Breast epithelium (tissue), 4 donors: ENCODE results near the gene TAGLN. TPM values are rescaled to one million over a fixed set of nuclear protein-coding genes. Genes with fewer than 3 reads are reported as not detected.

Experiments
- DNase-seq, 2 donors: peaks; one replicate each; pipeline ENCODE4 v3.0.0-alpha.2; 2019; ENCODE audit warnings: low spot score in 2 of 2
- H3K27ac ChIP-seq, 2 donors: fragments of 200-600 bp; sonication (generic) in 1 of 2; one replicate each; pipeline ENCODE4 v1.5.1; 2016 to 2019; ENCODE audit warnings: mild to moderate bottlenecking in 1 of 2
- H3K27me3 ChIP-seq, 2 donors: fragments of 200-600 bp; sonication (generic) in 1 of 2; one replicate each; pipeline versions ENCODE4 v1.5.1 to v1.6.0; 2017 to 2019; ENCODE audit warnings: control low read depth in 1 of 2, mild to moderate bottlenecking in 1 of 2
- H3K36me3 ChIP-seq: fragments of 200-600 bp; one replicate; pipeline ENCODE4 v1.5.1; 2019
- H3K4me1 ChIP-seq, 2 donors: fragments of 200-600 bp; sonication (generic); one replicate each; pipeline ENCODE4 v1.5.1; 2016 to 2019; ENCODE audit warnings: control low read depth in 1 of 2
- H3K4me3 ChIP-seq, 3 donors: fragments of 200-600 bp; sonication (generic); 1 replicate in 2 of 3; 2 replicates in 1 of 3; pipeline ENCODE4 v1.5.1; 2016 to 2019; ENCODE audit warnings: mild to moderate bottlenecking in 3 of 3, moderate library complexity in 2 of 3
- H3K9me3 ChIP-seq, 2 donors: fragments of 200-600 bp; sonication (generic) in 1 of 2; one replicate each; pipeline ENCODE4 v1.5.1; 2016 to 2019; ENCODE audit warnings: control low read depth in 1 of 2
- CTCF ChIP-seq, 3 donors: fragments of 450-650 bp; IDR thresholded peaks; one replicate each; pipeline ENCODE4 v1.5.1; 2016 to 2017; ENCODE audit warnings: antibody characterized with exemption in 3 of 3, mild to moderate bottlenecking in 3 of 3, moderate library complexity in 3 of 3
- POLR2A ChIP-seq: fragments of 450-650 bp; IDR thresholded peaks from one replicate; pipeline ENCODE4 v1.6.1; 2016; ENCODE audit warnings: antibody characterized with exemption, mild to moderate bottlenecking, moderate library complexity
- POLR2AphosphoS5 ChIP-seq, 3 donors: sonication (generic); formaldehyde crosslinking; IDR thresholded peaks; one replicate each; pipeline ENCODE4 v1.6.1; 2017; ENCODE audit warnings: antibody characterized with exemption in 3 of 3
- intact Hi-C: fragments of 100-400 bp; cut with DNase I; formaldehyde crosslinking; loops from one replicate; pipeline ENCODE4 v1.15.1; 2023; ENCODE audit warnings: low total_unique reads
- total RNA-seq, 3 donors: library from RNA; depleted of rRNA; stranded (reverse); fragments of >200 nt; gene quantifications; one replicate each; pipeline ENCODE4 v1.1.0, GENCODE V29; 2016

The TAGLN gene
- total RNA-seq, 3 donors from 2014 or later, result 602 to 1,663 (median 1,380) TPM

- H3K4me3 ChIP-seq, result peak overlapping the region; percentile 46 to 75 (median 57)
- no peak for DNase-seq
- TF ChIP-seq POLR2A (no peak), POLR2AphosphoS5 (IDR thresholded peaks at IDR 0.05) (no peak), CTCF (IDR thresholded peaks at IDR 0.05) (no peak)
- intact Hi-C loops, result loop anchor here (10.0 kb wide), 1 partner anchor 55 kb away; the partner anchor contains the start of gene PAFAH1B2
- no peaks in the 10 kb centered on the region for H3K27me3 ChIP-seq
- H3K4me1 ChIP-seq, result peaks cover 0 to 11% of the 10 kb centered on the region in 2 donors
- H3K27ac ChIP-seq, result peak overlapping the region; percentile 94 to 98
- no peaks in the 10 kb centered on the region for H3K36me3 ChIP-seq
- H3K9me3 ChIP-seq, result no peaks in the 10 kb centered on the region
Measured at GRCh38 chr11:117199916-117200812, 994 bp downstream of the TAGLN start.

DNA sequence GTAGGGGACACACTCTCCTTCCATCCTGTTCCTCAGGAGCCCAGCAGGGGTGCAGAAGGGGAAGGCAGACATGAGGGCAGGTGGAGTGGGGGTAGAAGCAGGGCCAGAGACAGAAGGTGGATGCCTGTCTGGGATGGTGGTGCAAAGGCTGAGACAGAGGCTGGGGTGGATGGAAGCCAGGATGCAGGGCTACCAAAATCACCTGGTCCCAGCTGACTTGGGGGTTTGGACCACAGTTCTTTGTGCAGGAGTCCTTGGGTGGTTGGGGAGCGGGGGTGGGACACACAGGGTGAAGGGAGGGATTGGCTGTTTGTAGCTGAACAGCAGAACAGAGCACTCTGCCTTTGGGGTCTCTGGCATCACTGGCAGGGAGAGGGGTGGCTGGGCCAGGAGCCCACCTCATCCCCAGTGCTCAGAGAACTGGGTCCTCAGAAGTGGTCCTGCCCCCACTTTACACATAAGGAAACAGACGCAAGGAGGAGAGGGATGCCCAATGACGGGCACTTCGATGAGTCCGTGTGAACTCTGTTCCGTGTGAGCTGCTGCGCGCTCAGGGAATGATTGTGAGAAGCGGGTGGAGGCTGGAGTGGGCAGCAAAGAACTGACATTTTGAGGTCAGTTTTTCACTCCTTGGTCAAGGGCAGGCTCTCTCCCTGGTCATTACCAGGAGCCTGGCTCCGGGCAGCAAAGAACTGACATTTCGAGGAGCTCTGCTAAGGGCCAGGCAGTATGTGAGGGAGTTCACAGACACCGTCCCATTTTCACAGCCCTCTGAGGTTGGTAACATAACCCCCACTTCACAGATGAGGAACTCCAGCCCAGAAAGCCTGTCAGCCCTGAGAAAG lies 1.9 kb downstream of the TAGLN start:
- no peaks in the 10 kb centered on the region for H3K9me3 ChIP-seq
- no peaks in the 10 kb centered on the region for H3K27me3 ChIP-seq
- intact Hi-C loops, result no loop called here
- TF ChIP-seq POLR2A (no peak), POLR2AphosphoS5 (IDR thresholded peaks at IDR 0.05) (peak in 1 of 3 donors; percentile 9)
- peak overlapping the region; percentile 94 to 98 for H3K27ac ChIP-seq
- no peaks in the 10 kb centered on the region for H3K36me3 ChIP-seq
- H3K4me3 ChIP-seq, result peak overlapping the region; percentile 46 to 75 (median 57)
- H3K4me1 ChIP-seq, result peaks cover 0 to 11% of the 10 kb centered on the region in 2 donors
- no peak for DNase-seq

- Histone ChIP-seq H3K9me3 (no peaks in the 10 kb centered on the region), H3K4me3 (peak overlapping the region; percentile 46 to 75 (median 57)), H3K36me3 (no peaks in the 10 kb centered on the region), H3K27me3 (no peaks in the 10 kb centered on the region), H3K27ac (peak overlapping the region; percentile 94 to 98), H3K4me1 (peaks cover 0 to 11% of the 10 kb centered on the region in 2 donors)
- no peak for TF ChIP-seq POLR2A
- TF ChIP-seq POLR2AphosphoS5 (IDR thresholded peaks at IDR 0.05), result peak in 2 of 3 donors; percentile 7 to 28
- no peak for DNase-seq
- intact Hi-C loops, result no loop called here
Measured at GRCh38 chr11:117201658-117202305, 2.6 kb downstream of the TAGLN start.

DNA sequence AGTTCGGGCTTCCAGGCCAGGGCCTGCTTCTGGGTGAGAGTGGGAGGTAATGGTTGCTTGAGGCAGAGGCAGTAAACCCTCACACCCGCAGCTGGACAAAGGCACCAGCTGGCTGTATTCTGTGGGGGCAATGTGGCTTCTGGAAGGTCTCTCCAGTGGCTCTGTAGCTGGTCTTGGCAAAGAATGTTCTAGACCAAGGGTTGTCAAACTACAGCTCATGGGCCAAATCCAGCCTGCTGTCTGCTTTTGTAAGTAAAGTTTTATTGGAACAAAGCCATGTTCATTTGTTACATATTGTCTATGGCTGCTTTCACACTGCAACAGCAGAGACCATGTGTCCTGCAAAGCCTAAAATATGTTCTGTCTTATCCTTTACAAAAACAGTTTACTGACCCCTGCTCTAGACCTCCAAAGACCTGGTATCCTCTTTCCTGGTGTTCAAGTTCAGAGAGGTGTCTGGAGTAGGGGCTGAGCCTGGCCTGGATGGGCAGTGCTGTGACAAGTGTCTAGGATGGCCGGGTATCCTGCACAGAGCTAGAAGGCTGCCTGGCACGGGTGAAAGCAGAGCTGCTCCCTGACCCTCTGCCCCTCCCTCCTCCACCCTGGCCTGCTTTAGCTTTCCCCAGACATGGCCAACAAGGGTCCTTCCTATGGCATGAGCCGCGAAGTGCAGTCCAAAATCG lies 3.4 kb downstream of the TAGLN start:
- TF ChIP-seq POLR2AphosphoS5 (IDR thresholded peaks at IDR 0.05) (no peak), CTCF (IDR thresholded peaks at IDR 0.05) (no peak), POLR2A (no peak)
- intact Hi-C loops, result no loop called here
- Histone ChIP-seq H3K4me3 (peak overlapping the region; percentile 46 to 75 (median 57)), H3K27ac (peak overlapping the region; percentile 94 to 98), H3K36me3 (no peaks in the 10 kb centered on the region), H3K4me1 (peaks cover 0 to 11% of the 10 kb centered on the region in 2 donors), H3K27me3 (no peaks in the 10 kb centered on the region), H3K9me3 (no peaks in the 10 kb centered on the region)
- DNase-seq, result no peak

DNA sequence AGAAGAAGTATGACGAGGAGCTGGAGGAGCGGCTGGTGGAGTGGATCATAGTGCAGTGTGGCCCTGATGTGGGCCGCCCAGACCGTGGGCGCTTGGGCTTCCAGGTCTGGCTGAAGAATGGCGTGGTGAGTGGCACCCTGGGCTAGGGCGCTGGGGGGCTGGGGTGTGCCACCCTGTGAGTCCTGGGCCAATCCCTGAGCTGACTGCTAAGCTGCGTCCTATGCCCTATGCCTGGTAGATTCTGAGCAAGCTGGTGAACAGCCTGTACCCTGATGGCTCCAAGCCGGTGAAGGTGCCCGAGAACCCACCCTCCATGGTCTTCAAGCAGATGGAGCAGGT lies 3.9 kb downstream of the TAGLN start:
- Histone ChIP-seq H3K27me3 (no peaks in the 10 kb centered on the region), H3K4me1 (peaks cover 0 to 8% of the 10 kb centered on the region in 2 donors), H3K4me3 (peak overlapping the region; percentile 46 to 75 (median 57)), H3K27ac (peak overlapping the region; percentile 94 to 98), H3K9me3 (no peaks in the 10 kb centered on the region), H3K36me3 (no peaks in the 10 kb centered on the region)
- no peak for DNase-seq
- intact Hi-C loops, result no loop called here
- TF ChIP-seq POLR2AphosphoS5 (IDR thresholded peaks at IDR 0.05), result peak in 2 of 3 donors; percentile 42 to 50
- no peak for TF ChIP-seq POLR2A
